Neuronal stem cell (in vitro differentiated cells): ENCODE data around the gene SAMSN1.

ENCODE experiments used
- DNase-seq: peaks from one replicate; pipeline ENCODE4 v3.0.0-alpha.2; 2013; ENCODE audit warnings: low spot score
- H2AFZ ChIP-seq: one replicate; pipeline ENCODE4 v1.6.1; 2013; ENCODE audit warnings: mild to moderate bottlenecking, low read length, inconsistent platforms
- H2AK5ac ChIP-seq: 2 replicates; pipeline ENCODE4 v1.6.1; 2013; ENCODE audit warnings: low read depth, mild to moderate bottlenecking, inconsistent platforms, low read length, moderate library complexity, mixed read lengths
- H2BK120ac ChIP-seq: 2 replicates; pipeline ENCODE4 v1.6.1; 2013; ENCODE audit warnings: low read depth, mild to moderate bottlenecking, inconsistent platforms, low read length, moderate library complexity, mixed read lengths
- H2BK12ac ChIP-seq: one replicate; pipeline ENCODE4 v1.6.1; 2013; ENCODE audit warnings: low read length, inconsistent platforms
- H2BK15ac ChIP-seq: 2 replicates; pipeline ENCODE4 v1.6.1; 2013; ENCODE audit warnings: mild to moderate bottlenecking, low read length, inconsistent platforms, mixed read lengths
- H2BK5ac ChIP-seq: one replicate; pipeline ENCODE4 v1.6.1; 2013; ENCODE audit warnings: inconsistent platforms, mild to moderate bottlenecking, low read length, moderate library complexity
- H3K14ac ChIP-seq: one replicate; pipeline ENCODE4 v1.6.1; 2013; ENCODE audit warnings: low read length, inconsistent platforms
- H3K18ac ChIP-seq: 2 replicates; pipeline ENCODE4 v1.6.1; 2013; ENCODE audit warnings: low read length, inconsistent platforms
- H3K23ac ChIP-seq: 2 replicates; pipeline ENCODE4 v1.6.1; 2013; ENCODE audit warnings: low read depth, mild to moderate bottlenecking, mixed read lengths, low read length, inconsistent platforms; ENCODE audit not compliant: poor library complexity
- H3K27ac ChIP-seq: replicated peaks from 3 replicates; pipeline ENCODE4 v1.5.1; 2013; ENCODE audit warnings: low read length, inconsistent platforms
- H3K27me3 ChIP-seq, 3 experiments: 2 replicates each; pipeline ENCODE4 v1.6.1; 2013; ENCODE audit warnings: low read length in 3 of 3, mild to moderate bottlenecking in 2 of 3, inconsistent platforms in 1 of 3, low read depth in 1 of 3, mixed read lengths in 1 of 3, moderate library complexity in 1 of 3; ENCODE audit not compliant: control insufficient read depth in 3 of 3, insufficient read depth in 3 of 3
- H3K36me3 ChIP-seq, 2 donors: replicated peaks in 1 of 2; 2 replicates each; pipeline ENCODE4 v1.6.1; 2013; ENCODE audit warnings: low read length in 2 of 2; ENCODE audit not compliant: control insufficient read depth in 2 of 2, insufficient read depth in 2 of 2
- H3K4ac ChIP-seq: 2 replicates; pipeline ENCODE4 v1.6.1; 2013; ENCODE audit warnings: inconsistent platforms, mild to moderate bottlenecking, low read length, moderate library complexity
- H3K4me1 ChIP-seq, 2 donors: 1 replicate in 1 of 2; 2 replicates in 1 of 2; pipeline ENCODE4 v1.6.1; 2013; ENCODE audit warnings: low read length in 2 of 2, low read depth in 1 of 2; ENCODE audit not compliant: control insufficient read depth in 2 of 2, insufficient read depth in 1 of 2
- H3K4me2 ChIP-seq: one replicate; pipeline ENCODE4 v1.6.1; 2013; ENCODE audit warnings: mild to moderate bottlenecking, low read length, inconsistent platforms; ENCODE audit not compliant: insufficient read depth, poor library complexity, severe bottlenecking
- H3K4me3 ChIP-seq, 2 donors: 2 replicates each; pipeline ENCODE4 v1.5.1; 2013; ENCODE audit warnings: low read length in 2 of 2, mild to moderate bottlenecking in 2 of 2, inconsistent platforms in 1 of 2, moderate library complexity in 1 of 2
- H3K79me1 ChIP-seq: one replicate; pipeline ENCODE4 v1.6.1; 2013; ENCODE audit warnings: low read depth, mild to moderate bottlenecking, inconsistent platforms, low read length, moderate library complexity
- H3K9ac ChIP-seq: one replicate; pipeline ENCODE4 v1.6.1; 2013; ENCODE audit warnings: mild to moderate bottlenecking, low read depth, low read length, inconsistent platforms; ENCODE audit not compliant: poor library complexity
- H3K9me3 ChIP-seq, 2 donors: replicated peaks in 1 of 2; 2 replicates each; pipeline versions ENCODE3 to v1.6.1; 2013; ENCODE audit warnings: low read length in 2 of 2, mild to moderate bottlenecking in 2 of 2, inconsistent platforms in 1 of 2, low read depth in 1 of 2, mixed read lengths in 1 of 2, moderate library complexity in 1 of 2; ENCODE audit not compliant: control insufficient read depth in 2 of 2, insufficient read depth in 1 of 2
- H4K8ac ChIP-seq: one replicate; pipeline ENCODE4 v1.6.1; 2013; ENCODE audit warnings: low read depth, mild to moderate bottlenecking, inconsistent platforms, low read length, moderate library complexity
- H4K91ac ChIP-seq: one replicate; pipeline ENCODE4 v1.6.1; 2013; ENCODE audit warnings: low read length, low read depth, mild to moderate bottlenecking, inconsistent platforms; ENCODE audit not compliant: poor library complexity
- WGBS, 2 donors: extraction: QIAGEN DNeasy Blood & Tissue Kit; methylation state at CpG; one replicate each; pipeline ENCODE4 v1.1.7; 2013; ENCODE audit warnings: missing lambda C conversion rate in 2 of 2, mixed read lengths in 1 of 2; ENCODE audit not compliant: insufficient read length in 2 of 2, insufficient replicate concordance in 1 of 2; ENCODE audit errors: extremely low coverage in 2 of 2; 5-methylcytosine and 5-hydroxymethylcytosine counted together

The SAMSN1 gene

DNA sequence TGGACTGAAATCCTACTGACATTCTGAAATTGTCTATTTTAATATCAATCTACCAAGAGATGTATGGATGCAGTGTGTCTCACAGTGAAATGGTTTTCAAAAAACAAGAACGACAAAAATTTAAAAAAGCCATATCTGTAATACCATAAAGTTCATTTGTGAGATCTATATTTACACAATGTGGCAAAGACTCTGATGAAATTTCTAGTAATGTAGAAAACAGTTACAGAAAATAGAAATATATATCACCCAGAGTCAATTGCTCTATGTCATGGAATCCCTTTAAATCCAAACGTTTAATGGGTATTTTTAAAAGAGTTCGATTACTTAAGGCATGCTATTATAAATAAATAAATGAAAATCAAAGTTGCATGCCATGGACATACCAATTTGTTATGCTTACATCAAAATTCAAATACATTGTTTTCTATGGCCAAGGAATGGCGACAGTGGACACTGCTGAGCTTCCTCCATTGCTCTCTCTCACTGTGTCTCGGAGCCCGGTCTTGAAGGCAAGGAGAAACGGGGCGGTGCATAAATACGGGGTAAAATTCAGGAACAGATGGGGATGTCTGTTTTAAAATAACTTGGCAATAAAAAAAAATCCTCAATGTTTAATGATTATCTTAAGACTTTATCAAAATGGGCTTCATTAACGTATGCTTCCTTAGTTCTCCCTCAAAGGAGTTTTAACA, 37.0 kb upstream of the SAMSN1 start:
- no peak overlapping the region for H3K9ac ChIP-seq
- H3K79me1 ChIP-seq: no peaks in the 10 kb centered on the region
- H3K9me3 ChIP-seq: no peaks in the 10 kb centered on the region
- DNase-seq: no peak
- H3K4me3 ChIP-seq: no peak overlapping the region
- no peak overlapping the region for H3K23ac ChIP-seq
- no peaks in the 10 kb centered on the region for H3K36me3 ChIP-seq
- H3K4ac ChIP-seq: no peak overlapping the region
- H2BK120ac ChIP-seq: no peak overlapping the region
- no peak overlapping the region for H2AFZ ChIP-seq
- no peak overlapping the region for H3K4me2 ChIP-seq
- no peak overlapping the region for H2AK5ac ChIP-seq
- no peak overlapping the region for H4K91ac ChIP-seq
- no peaks in the 10 kb centered on the region for H3K27me3 ChIP-seq
- H2BK5ac ChIP-seq: no peak overlapping the region
- H4K8ac ChIP-seq: no peak overlapping the region
- no peak overlapping the region for H3K14ac ChIP-seq
- no CpG with 5 or more reads among the region's 10 CpGs for WGBS, 2 donors
- H3K4me1 ChIP-seq: no peaks in the 10 kb centered on the region
- no peak overlapping the region for H3K18ac ChIP-seq
- H2BK12ac ChIP-seq: no peak overlapping the region
- H3K27ac ChIP-seq: no peak overlapping the region
- no peak overlapping the region for H2BK15ac ChIP-seq

DNA sequence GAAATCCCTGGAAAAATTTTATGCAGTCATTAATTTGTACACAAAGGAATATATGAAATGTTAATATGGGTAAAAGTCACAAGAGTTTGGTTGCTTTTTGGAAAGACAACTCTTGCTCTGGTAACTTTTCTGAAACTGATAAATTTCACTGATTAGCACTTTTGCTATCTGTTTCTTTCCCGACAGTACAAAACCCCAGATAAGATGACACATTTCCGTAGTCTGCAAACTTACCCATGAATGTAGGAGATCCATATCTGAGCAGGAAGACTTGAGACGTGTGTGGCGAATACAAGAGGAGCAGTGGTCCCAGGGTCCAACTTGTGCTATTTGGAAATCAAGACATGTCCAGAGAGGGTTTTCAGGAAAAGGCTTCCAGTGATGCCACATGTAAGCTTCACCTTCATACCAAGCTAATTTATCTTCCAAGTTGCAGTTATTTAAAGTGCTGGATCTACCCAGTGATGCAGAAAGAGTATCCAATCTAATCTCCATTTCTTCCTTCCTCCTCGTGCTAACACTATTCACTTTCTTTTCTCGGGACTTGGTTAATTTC, 35.9 kb upstream of the SAMSN1 start:
- Histone ChIP-seq H4K91ac (no peak overlapping the region), H3K9ac (no peak overlapping the region), H3K79me1 (no peaks in the 10 kb centered on the region), H2BK120ac (no peak overlapping the region), H3K4me3 (no peak overlapping the region), H2BK5ac (no peak overlapping the region), H3K4me2 (no peak overlapping the region), H2AK5ac (no peak overlapping the region), H2BK15ac (no peak overlapping the region), H3K27me3 (no peaks in the 10 kb centered on the region), H3K36me3 (no peaks in the 10 kb centered on the region), H4K8ac (no peak overlapping the region), H3K27ac (no peak overlapping the region), H2AFZ (no peak overlapping the region), H3K4ac (no peak overlapping the region), H2BK12ac (no peak overlapping the region), H3K14ac (no peak overlapping the region), H3K4me1 (no peaks in the 10 kb centered on the region), H3K9me3 (no peaks in the 10 kb centered on the region), H3K18ac (no peak overlapping the region), H3K23ac (no peak overlapping the region)
- no peak for DNase-seq
- no CpG with 5 or more reads among the region's 6 CpGs for WGBS, 2 donors

DNA sequence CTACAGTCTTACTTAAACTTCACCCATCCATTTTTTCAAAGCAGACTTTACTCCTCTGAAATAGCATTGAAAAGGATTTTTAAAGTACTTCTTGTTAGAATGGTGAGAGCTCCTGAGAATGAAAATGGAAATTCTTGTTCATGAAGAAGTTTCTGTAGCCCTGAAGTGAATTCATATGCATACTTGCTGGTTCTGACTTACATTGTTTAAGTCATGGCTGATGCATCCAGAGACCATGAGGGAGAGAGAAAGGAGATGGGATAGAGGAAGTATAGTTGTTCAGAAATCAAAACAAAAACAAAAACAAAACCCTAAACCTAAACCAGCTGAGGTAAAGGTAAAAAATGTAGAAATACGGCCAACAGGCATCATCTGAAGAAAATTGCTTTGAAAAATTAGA, 27.1 kb upstream of the SAMSN1 start:
- Histone ChIP-seq H3K18ac (no peak overlapping the region), H3K9me3 (no peaks in the 10 kb centered on the region), H3K4me2 (no peak overlapping the region), H2BK120ac (no peak overlapping the region), H4K8ac (no peak overlapping the region), H2BK12ac (no peak overlapping the region), H2AK5ac (no peak overlapping the region), H3K27ac (no peak overlapping the region), H3K4me1 (no peaks in the 10 kb centered on the region), H3K4ac (no peak overlapping the region), H2BK5ac (no peak overlapping the region), H3K14ac (no peak overlapping the region), H3K9ac (no peak overlapping the region), H3K23ac (no peak overlapping the region), H3K27me3 (no peaks in the 10 kb centered on the region), H4K91ac (no peak overlapping the region), H2BK15ac (no peak overlapping the region), H3K36me3 (no peaks in the 10 kb centered on the region), H2AFZ (no peak overlapping the region), H3K4me3 (no peak overlapping the region), H3K79me1 (no peaks in the 10 kb centered on the region)
- WGBS, 2 donors: no CpG with 5 or more reads among the region's 1 CpG
- no peak for DNase-seq

DNA sequence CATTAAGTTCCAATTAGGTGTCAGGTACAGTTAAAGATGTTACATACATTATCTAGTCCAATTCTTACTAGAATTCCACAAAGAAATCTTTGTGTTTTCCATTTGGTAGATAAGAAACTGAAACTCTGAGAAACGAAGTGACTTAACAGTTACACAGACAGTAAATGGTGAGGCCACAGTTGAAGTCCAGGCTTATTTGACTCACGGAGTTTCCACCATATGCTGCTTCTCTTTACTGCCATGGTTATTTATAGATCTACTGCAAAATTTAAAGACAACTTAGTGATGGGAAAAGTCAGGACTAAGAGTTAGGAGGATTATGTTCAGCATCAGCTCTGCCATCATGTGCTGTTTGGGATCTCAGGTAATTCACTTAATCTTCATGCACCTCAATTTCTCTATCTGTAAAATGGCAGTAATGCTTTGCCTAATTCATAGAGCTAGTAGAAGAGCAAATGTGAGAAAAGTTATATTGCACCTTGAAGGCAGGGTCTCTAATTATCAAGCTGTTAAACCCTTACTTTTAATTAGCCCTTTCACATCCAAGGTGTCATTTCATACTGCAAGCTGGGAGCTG, 26.2 kb upstream of the SAMSN1 start:
- Histone ChIP-seq H3K4me1 (no peaks in the 10 kb centered on the region), H3K18ac (no peak overlapping the region), H3K4me3 (no peak overlapping the region), H2BK12ac (no peak overlapping the region), H3K23ac (no peak overlapping the region), H2BK5ac (no peak overlapping the region), H3K9me3 (no peaks in the 10 kb centered on the region), H3K14ac (no peak overlapping the region), H3K4ac (no peak overlapping the region), H3K9ac (no peak overlapping the region), H2BK15ac (no peak overlapping the region), H3K79me1 (no peaks in the 10 kb centered on the region), H3K36me3 (no peaks in the 10 kb centered on the region), H4K8ac (no peak overlapping the region), H3K4me2 (no peak overlapping the region), H3K27ac (no peak overlapping the region), H3K27me3 (no peaks in the 10 kb centered on the region), H2AK5ac (no peak overlapping the region), H4K91ac (no peak overlapping the region), H2AFZ (no peak overlapping the region), H2BK120ac (no peak overlapping the region)
- WGBS, 2 donors: no CpG with 5 or more reads among the region's 2 CpGs
- no peak for DNase-seq
